GM18867 (cell line): Measurements from ENCODE around the gene AHCY.
"Not testable (repeated sequence)": the region's sequence is repeated elsewhere in the genome, so short reads cannot be mapped to it uniquely, and the experiment has no call there.

Experiments
- ATAC-seq: cut with Tn5 transposase; IDR thresholded peaks from one replicate; pipeline ENCODE4 v1.9.1; 2021; ENCODE audit warnings: mild to moderate bottlenecking, moderate library complexity; ENCODE audit not compliant: unreplicated experiment

The AHCY gene

GRCh38 chr20:34299556-34300255 is 3.4 kb downstream of the AHCY start:
- no peak for ATAC-seq

GRCh38 chr20:34298294-34298784 is 4.8 kb downstream of the AHCY start:
- not testable (repeated sequence) for ATAC-seq

GRCh38 chr20:34296468-34296867 is 6.7 kb downstream of the AHCY start:
- no peak for ATAC-seq

- no peak for ATAC-seq
Measured at GRCh38 chr20:34295284-34295683, 7.9 kb downstream of the AHCY start.

GRCh38 chr20:34294563-34294962 is 8.6 kb downstream of the AHCY start:
- no peak for ATAC-seq

- no peak for ATAC-seq
Measured at GRCh38 chr20:34293589-34293988, 9.6 kb downstream of the AHCY start.

GRCh38 chr20:34293119-34293518 is 10.0 kb downstream of the AHCY start:
- ATAC-seq: no peak

GRCh38 chr20:34292496-34292895 is 10.7 kb downstream of the AHCY start:
- no peak for ATAC-seq

- no peak for ATAC-seq
Measured at GRCh38 chr20:34290471-34290870, 12.7 kb downstream of the AHCY start.

GRCh38 chr20:34287500-34287899 is 15.7 kb downstream of the AHCY start:
- ATAC-seq: not testable (repeated sequence)

- ATAC-seq: no peak
Measured at GRCh38 chr20:34285450-34285849, 17.7 kb downstream of the AHCY start.

GRCh38 chr20:34283844-34284243 is 19.3 kb downstream of the AHCY start:
- no peak for ATAC-seq

- ATAC-seq: no peak
Measured at GRCh38 chr20:34282041-34282440, 21.1 kb downstream of the AHCY start.

- no peak for ATAC-seq
Measured at GRCh38 chr20:34281177-34281576, 22.0 kb downstream of the AHCY start.

- ATAC-seq: no peak
Measured at GRCh38 chr20:34274694-34275093, 28.5 kb downstream of the AHCY start.

GRCh38 chr20:34271956-34272355 is 31.2 kb downstream of the AHCY start:
- ATAC-seq: no peak

GRCh38 chr20:34269996-34270627 is 33.0 kb downstream of the AHCY start:
- ATAC-seq: no peak

GRCh38 chr20:34268851-34269636 is 34.1 kb downstream of the AHCY start:
- no peak for ATAC-seq

- ATAC-seq: no peak
Measured at GRCh38 chr20:34268145-34268544, 35.0 kb downstream of the AHCY start.

GRCh38 chr20:34264141-34264540 is 39.0 kb downstream of the AHCY start:
- no peak for ATAC-seq

- not testable (repeated sequence) for ATAC-seq
Measured at GRCh38 chr20:34263468-34263867, 39.7 kb downstream of the AHCY start.
